Dermis blood vessel endothelial cell (primary cell): Measurements from ENCODE around the gene HES1. TPM values are rescaled to one million over a fixed set of nuclear protein-coding genes. Genes with fewer than 3 reads are reported as not detected.

Source experiments
- DNase-seq: peaks from one replicate; pipeline ENCODE4 v3.0.0; 2010
- total RNA-seq: library from RNA; depleted of rRNA; stranded (reverse); fragments of >200 nt; gene quantifications from 2 replicates; pipeline ENCODE4 v1.2.3, GENCODE V29; 2014

The HES1 gene
- total RNA-seq, 1 donor from 2014 or later, result 91.0 TPM

DNA sequence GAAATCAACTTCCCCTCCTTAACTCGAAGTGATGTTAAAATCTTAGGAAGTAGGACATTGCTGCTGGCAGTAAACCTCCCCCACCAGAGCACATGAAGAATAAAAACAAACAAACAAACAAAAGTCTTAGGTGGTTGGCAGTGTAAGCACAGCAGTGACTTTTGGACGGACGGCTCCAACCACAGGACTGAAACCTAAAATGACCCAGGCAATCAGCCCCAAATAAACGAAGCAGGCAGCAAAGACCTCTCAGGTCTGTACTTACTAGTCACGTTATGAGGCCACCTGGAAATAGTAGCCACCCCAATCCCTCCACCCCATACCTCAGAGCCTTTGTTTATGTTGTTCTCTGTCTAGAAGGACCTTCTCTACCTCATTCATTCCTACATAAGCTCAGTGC is 33.5 kb upstream of the HES1 start:
- no peak for DNase-seq

DNA sequence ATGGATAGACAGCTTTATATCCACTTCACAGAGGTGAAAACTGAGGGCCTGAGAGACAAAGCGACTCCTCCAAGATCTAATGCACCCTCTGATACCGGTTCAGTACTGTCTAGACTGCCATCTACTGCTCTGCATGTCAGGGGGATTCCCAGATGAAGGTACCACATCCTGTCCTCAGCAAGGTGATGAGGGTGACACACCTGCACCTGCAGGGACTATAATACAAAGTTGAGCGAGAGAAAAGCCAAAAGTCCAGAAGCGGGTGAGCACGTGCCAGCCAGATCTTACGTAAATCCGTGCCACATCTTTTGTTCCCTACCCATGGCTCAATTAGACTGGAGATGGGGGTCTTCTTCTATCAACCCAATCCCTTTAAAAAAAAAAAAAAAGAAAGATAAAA is 32.4 kb upstream of the HES1 start:
- no peak for DNase-seq

DNA sequence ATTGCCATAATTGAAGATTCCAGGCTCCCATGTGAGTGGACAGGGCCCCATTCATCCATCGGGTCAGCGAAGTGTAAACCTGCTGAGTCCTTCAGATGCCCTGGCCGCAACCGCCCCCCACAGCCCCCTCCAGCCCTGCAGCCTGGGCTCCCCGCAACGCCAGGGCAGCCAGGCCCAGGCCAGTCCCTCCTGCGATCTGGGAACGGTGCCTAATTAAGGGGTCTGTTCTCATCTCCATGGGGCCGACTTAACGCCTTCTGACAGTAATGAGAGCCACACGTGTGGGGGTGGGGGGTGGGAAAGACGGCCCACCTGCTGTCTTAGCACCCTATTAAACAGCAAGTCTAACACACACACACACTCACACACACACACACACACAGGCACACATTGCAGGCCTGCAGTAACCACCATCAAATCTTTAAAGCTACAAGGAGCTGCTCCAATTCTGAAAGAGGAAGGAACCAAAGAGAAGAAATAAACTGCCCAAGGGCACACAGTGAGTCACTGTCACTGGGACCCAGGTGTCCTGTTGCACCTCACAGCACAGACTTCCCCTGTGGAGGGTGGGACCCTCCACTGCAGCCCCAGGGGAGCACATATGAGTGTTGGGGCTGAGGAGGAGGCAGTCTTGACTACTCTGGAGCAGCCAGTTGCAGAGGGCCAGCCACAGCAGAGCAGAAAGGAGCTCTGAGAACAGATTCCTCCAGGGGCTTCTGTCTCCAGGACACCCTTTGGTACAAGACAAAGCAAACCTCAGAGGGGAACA is 31.8 kb upstream of the HES1 start:
- DNase-seq, result no peak

DNA sequence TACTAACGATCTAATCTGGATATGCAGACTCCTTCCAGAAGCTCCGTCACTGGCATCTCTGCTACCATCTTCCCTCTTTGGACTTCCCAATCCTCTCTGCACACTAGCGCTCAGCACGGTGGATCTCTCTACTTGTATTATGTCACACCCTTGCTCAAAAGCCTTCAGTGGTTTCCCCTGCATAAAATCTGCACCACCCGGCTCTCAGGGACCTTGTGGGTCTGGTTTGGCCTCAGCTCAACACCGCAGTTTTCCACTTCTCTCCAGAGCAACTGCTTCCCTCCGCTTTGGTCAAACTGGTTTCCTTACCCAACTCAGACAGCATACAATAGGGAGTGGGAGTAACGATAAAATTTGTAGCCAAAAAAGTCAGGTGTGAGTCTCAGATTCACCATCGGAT is 30.7 kb upstream of the HES1 start:
- DNase-seq, result no peak

DNA sequence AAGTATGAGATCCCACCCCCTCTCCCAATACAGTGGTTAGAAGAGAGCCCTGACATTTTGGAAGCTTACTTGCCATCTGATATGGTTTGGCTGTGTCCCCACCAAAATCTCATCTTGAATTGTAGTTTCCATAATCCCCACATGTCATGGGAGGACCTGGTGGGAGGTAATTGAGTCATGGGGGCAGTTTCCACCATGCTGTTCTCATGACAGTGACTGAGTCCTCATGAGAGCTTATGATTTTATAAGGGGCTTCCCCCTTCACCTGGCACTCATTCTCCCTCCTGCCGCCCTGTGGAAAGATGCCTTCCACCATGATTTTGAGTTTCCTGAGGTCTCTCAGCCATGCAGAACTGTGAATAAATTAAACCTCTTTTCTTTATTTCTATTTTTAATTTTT is 28.8 kb upstream of the HES1 start:
- DNase-seq, result no peak

DNA sequence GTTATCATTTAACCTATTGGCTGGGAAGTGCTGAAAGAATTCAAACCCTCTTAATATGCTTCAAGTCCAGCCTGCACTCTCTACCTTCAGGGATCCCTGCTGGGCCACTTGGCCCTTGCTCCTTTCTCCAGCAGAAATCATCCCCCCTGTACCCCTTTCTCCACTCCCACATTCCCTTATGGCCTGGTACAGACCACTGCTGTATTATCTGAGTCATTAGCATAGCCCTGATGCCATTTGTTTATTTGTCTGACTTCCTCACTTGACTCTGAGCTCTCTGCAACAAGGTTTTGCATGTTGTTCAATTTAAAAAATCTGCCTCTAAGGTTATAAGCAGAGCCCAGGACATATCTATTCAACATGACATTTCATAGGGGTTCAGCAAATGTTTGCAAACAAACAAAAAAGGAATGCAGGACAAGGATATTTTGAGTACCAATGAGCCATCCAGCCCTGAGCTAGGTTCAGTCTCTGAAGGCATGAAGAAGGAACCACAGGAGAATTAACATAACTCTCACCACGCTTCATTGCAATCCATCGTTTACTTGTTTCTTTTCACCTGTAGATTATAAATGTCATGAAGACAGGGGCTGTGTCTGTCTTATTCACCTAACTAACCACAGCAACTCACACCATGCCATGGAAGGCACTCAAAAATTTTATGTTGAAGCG is 26.6 kb upstream of the HES1 start:
- no peak for DNase-seq

DNA sequence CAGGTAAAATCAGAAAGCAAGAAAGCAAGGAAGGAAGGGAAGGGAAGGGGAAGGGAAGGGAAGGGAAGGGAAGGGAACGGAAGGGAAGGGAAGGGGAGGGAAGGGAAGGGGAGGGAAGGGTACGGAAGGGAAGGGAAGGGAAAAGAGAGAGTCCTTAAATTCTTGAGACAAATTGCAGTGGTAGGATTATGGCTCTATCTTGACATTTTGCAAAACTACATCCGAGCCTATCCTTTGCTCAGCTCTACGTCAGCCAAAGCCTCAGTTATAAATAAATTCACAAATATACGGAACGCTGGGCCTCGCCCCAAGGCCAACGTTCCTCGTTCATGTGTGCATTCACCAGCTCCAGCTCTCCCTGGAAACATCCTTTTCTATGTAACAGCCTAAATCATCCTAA is 25.5 kb upstream of the HES1 start:
- DNase-seq, result no peak

DNA sequence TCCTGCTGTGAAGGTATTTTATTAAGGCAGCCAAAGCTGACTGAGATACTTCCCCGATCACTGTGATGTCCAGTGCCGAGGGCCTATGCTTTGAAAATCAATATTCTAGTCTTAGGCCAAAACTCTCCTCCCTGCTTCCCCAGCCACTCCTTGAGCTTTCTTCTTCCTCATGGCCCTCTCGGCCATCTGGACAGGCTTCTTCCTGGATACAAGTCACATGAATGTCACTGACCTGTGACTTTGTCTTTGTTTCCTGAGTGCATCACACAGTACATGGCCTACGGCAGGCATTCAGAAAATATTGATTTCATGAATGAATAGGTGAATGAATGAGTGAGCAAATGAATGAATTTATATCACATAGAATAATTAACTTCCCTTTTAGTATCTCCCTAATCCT is 24.6 kb upstream of the HES1 start:
- DNase-seq, result no peak

DNA sequence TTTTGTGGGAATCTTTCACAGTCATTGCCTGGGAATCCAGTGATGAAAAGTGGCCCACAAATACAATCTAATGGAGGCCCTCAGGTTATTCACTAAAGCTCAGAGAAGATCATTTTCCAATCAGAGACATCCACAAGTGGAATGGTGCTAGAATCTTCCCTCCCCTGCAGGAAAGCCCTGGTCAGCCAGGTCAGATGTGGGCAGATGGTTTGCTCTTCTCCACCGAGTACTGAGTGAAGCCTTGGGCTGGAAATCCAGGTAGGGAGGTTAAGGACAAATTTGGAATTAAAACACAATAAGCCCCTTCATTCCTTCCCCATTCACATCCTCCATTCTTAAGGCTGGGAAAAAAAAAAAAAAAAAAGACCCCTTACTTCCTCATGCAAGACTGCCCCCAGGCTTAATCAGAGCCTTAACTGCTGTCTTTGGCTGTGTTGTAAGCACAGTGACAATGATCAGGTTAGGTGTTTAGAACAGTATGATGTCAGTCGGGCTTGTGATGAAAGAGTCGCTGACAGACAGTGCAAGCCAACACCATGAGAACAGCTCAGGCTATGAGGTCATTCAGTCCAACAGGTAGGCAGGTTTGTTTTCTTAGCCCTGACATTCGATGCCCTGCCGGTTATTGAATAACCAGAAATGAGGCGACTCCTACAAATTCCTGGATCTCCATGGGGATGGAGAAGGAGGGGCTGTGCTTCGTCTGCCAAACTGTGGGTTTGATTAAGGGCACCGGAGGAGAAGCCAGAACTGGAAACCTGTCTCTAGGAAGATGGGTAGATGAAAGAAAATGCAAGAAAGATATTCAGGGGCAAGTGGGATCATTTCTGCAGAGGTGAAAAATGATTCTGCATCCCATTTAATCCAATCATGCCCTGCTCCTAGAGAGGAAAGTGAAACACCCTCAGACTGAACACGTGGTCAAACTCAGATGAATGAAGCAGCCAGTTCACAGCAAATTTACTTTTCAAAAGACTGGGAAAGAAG is 23.5 kb upstream of the HES1 start:
- DNase-seq, result no peak

DNA sequence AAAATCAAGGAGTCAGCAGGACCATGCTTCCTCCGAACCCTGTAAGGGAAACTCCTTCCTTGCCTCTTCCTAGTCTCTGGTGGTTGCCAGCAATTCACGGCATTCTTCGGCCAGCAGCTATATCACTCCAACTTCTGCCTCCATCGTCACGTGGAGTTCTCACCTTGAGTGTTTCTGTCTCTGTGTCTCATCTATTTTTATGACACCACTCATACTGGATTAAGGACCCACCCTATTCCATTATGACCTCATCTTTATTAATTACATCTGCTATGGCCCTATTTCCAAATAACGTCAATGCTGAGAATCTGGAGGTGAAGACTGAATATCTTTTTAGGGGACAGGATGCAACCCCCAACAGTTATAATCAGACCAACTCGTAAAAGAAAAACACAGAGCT is 21.8 kb upstream of the HES1 start:
- DNase-seq, result no peak

DNA sequence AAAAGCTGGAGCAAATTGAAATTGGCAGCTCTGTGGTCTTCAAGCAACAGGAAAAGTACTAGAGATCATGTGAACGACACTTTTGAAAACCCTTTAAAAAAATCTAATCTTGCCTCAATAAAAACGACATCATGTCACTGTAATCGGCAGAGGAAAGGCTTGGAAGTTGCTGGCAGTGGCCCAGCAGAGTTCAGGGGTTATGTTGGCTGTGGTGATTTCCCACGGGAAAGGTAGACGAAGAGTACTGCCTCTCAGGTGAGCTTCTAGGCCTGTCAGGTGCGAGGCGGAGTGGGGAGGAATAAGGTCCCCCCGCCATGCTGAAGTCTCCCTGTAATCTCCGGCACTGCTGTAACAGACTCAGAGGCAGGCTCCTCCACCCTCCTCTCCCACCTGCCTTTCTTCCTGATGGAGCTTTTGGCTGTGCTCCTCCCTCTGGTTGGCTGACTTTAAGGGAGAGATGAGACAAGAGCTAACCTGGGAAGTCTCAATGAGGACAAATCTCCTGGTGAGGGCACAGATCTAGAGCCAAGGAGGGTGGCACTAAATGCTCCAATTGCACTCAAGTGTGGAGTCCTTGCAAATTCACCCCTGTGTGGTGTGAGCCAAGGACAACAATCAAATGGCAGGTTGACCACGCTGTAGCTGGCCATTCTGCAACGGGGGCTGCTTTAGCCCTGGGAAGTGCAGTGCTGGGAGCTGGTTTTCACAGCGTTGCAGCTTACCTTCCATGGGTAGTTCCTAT is 18.7 kb upstream of the HES1 start:
- DNase-seq, result no peak

DNA sequence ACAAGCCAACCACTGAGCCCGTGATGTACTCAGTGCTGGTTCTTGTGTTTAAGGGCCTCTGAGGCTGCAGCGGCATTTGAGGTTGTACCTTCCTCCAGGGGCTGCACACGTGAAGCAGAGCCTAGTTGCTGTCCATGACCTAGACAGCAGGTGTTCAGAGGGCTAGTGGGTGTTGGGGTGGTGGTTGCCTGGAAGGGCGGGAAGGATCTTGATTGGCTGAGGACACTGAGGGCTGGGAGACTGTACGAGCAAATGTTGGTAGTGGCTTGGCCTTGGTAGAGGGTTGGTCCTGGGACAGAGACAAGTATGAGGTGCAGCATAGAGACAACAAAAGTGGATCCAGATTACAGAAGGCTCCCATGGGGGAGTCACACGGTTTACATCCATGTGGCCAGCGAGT is 17.0 kb upstream of the HES1 start:
- no peak for DNase-seq

DNA sequence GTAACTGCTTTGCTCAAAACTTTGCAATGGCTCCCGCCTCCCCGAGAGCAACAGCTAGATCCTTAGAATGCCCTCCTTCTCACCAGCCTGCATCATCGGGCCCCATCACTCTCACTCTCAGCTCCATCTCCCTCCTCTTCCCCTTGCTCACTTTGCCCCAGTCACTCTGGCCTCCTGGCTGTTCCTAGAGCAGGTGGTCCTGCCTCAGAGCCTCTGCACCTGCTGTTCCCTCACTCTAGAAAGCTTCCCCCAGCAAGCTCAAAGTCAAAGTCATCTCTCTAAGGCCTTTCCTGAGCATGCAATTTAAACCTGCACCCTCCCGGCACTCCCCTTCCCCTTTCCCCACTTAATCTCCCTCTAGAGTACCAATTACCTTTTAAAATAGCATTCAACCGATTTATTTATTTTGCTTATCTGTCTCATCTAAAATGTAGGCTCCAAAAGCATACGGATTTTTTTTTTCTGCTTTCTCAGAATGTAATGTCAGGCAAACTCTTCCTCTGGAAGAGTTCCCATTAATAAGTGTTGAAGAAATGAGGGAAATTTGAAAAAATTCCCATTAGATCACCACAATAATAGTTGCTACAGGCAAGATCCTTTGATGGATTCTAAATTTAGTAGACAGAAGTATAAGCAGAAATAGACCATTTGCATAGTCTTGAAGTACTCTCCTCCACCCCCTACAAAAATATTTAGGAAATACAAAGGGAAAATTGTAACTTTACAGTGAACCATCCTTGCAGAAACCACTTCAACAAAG is 15.9 kb upstream of the HES1 start:
- no peak for DNase-seq

DNA sequence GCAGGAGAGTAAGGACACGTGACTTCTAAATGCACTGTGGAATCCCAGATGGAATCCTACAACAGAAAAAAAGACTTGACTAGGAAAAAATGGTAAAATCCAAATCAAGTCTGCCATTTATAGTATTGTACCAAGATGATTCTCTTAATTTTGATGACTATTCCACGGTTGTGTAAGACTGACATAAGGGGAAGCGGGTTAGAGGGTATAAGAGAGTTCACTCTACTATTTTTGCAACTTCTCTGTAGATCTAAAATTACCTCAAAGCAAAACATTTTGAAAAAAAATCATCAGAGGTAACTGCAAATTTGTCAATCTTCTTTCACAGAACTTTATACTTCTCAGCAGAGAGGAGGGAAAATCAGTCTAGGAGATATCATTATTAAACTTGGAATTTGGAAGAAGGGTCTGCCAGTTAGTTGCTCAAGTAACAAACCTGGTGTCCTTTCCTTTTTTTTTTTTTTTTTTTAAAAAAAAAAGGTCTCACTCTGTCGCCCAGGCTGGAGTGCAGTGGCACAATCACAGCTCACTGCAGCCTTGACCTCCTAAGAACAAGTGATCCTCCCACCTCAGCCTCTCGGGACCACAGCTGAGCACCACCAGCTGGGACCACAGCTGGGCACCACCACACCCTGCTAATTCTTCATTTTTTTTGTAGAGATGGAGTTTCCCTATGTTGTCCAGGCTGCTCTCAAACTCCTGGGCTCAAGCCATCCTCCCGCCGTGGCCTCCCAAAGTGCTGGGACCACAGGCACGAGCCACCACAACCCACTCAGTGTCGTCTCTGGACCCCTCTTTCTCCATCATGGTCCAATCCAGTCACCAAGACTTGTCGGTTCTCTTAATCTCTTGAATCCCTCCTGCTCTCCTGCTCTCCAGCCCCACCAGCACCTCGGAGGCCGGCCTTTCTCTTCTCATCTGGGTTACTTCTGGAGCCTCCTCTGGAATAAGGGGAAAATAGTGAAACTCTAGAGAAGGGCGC is 14.9 kb upstream of the HES1 start:
- no peak for DNase-seq

DNA sequence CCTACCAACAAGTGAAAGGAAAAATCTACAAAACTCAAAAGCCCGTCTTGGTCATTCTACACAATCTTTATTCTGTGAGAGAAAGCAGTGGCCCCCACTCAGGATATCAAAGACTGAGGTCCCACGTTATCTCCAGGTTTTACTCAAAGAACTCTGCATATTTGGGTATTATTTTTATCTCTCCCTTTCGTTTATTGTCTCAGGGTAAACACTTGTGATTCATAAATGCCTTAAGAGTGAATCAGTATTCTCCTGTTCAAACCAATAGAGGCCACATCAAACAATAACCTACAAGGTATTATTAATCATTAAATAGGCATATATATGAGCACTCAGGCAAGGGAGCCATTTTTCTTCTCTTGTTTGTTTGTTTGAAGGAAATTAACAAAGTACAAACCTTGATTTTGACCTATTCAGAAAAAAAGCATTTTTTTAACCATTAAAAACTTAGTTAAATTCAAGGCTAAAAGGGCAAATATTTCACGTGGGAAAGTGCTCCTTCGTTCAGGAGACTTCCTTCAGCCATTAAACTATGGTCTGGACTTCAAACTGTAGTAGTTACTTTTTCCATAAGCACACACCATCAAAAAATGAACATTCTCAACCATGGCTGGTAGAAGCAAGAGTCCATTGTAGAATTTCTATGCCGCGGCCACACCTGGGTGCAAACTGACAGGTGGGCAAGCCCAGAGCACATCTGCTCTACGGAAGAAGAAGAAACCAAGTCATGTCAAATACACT is 13.9 kb upstream of the HES1 start:
- peak; percentile 44 for DNase-seq

DNA sequence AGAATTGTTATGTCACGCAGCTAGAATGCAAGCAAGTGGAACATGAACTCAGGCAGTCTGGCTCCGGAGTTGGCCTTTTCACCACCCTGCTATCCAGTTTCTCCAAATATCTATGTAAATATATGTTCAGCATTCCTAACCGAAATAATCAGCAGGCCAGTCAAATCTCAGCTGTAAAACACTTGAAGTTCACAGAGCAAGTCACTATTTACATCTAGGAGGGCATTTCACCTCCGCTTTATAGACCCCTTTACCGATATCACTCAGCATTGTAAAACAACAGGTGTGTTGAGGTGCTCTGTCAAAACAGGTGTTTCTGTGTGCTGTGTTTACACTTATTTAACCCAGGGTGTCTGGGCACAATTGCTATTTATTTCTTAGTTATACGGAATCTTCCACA is 12.2 kb upstream of the HES1 start:
- DNase-seq, result no peak

DNA sequence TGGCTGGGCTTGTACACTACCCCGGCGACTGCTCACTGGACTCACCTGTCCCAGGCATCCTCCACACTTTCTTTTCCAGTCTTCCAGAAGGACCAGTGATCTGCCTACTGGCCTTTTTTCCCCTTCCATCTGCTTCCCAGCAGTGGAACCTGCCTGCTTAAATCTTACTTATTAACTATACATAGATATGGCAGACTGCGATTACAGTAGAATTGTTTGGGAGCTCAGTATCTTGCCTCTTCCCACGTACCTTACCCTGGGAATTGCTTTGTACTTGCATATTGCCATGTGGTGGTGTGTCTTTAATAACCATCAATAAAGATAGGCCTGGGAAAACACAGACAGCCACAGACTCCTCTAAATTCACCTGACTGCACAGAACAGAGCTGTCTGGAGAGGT is 11.8 kb upstream of the HES1 start:
- DNase-seq, result no peak

DNA sequence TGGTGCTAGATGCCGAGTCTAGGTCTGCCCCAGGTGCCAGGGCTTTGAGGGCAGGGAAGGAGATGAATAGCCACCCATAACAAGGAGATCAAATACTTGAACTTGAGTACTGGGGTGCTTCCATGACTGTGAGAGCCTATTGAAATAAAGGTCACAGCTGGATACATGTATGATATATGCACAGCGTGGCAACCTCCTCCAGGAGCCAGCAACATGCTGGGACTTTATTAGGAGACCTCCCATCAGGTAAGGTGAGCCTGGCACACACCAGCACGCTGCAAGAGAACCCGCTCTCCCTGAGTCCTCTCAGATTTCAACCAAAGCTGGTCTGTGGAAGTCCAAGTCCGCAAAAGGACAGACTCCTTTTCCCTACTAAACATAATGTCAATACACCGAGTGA is 10.5 kb upstream of the HES1 start:
- no peak for DNase-seq

DNA sequence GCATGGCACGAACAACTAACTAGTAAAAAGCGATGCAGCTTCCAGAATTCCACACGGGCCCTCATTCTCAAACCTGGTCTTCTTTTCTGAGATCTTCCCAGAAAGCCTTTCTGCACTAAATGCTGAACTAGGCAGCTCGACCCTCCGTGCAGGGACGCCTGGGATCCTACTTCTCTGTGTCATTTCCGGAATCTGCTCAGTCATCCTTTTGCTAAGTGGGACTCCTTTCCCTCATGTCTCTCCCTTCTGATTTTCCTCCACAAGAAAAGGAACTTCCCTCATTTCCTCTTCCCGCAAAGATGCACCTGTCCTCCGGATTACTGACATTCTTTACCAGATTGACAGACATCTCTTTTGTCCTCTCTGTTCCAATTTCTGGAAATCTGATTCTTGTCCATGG is 9.2 kb upstream of the HES1 start:
- peak; percentile 29 for DNase-seq
